Stimulated activated CD8-positive, alpha-beta memory T cell treated with anti-CD3 and anti-CD28 coated beads, Interleukin-4, amount 100 ng/mL, for 24 hours (primary cell): Measurements from ENCODE around the gene SLC25A51.

Source experiments
- DNase-seq: peaks from one replicate; pipeline ENCODE4 v3.0.0-alpha.2; 2020; ENCODE audit warnings: low read depth

SLC25A51 gene

DNA sequence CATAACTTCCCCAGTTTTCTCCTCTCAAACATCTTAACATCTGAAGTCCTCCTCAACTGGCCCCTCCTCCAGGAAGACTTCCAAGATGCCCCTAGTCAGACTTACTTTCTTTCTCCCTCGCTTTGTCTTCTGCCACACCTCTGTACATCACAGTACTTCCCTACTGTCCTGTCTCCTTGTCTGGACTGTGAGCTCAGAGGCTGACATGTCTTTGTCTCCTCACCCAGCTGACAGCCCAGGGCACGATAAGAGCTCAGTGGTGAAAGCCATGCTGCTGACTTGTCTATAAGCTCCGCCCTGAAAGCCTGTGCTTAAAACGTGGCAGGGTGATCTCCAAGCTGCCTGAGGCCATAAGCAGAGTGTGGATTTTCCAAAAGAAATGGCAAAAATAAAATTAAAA, 33.0 kb upstream of the SLC25A51 start:
- DNase-seq, result no peak

DNA sequence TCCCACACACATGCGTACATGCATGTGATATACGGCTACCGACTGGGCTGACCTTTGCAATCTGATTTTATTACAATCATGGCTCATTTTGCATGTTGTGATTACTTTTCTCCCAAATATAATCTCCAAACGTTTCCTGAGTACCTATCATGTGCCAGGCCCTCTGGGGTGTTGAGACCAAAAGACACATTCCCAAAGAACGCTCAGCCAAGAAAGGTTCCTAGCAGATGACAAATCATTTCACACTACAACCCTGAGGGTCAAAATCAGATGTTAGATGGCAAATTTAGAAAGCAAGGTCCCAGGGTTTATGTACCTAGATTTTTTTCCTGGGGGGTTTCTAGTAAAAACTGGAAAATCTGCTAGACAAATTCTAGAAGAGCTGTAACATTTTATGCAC, 32.4 kb upstream of the SLC25A51 start:
- DNase-seq, result no peak

DNA sequence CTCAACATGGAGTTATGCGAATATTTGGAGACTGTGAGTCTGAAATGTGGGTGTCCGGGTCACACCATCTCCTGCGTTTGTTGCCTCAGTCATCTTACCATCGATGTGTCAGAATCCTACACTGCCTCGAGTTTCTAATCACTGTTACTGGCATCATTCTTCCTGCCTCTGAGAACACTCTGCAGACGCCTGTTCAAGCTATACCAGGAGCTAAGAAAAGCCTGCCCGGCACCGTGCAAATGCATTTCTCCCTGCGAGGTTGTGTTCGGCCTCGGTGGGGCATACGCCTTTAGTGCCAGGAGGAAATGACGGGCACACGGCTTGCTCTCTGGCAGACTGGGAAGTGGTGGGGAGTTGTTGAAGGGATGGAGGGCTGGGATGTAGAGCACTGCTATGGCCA, 31.2 kb upstream of the SLC25A51 start:
- no peak for DNase-seq

DNA sequence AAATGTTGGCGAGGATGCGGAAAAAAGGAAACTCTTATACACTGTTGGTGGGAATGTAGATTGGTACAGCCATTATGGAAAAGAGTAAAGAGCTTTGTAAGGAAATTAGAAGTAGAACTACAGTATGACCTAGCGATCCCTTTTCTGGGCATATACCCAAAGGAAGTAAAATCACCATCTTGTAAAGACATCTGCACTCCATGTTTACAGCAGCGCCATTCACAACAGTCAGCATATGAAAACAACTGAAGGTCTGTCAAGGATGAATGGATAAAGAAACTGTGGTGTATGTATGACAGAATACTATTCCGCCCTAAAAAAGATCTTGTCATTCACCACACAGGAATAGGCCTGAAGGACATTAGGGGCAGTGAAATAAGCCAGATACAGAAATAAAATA, 27.7 kb upstream of the SLC25A51 start:
- DNase-seq, result no peak

DNA sequence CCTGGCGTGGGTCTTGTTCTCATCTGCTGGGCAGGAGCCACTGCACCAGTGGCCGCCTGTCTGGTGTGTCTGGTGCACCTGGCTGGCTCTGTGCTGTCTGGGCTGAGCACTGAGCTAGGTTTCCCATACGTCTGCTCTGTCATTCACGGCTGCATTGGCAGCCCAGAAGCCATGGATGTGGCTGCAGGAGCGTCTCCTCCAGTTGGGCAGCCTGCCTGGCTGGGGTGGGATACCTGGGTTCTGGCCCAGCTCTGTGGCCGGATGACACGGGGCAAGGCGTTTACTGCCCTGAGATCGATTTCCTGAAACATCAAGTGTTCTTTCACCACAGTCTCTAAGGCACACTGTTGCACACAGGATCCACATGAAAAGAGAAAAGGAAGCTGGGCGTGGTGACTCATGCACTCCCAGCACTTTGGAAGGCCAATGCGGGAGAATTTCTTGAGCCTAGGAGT, 25.5 kb upstream of the SLC25A51 start:
- DNase-seq, result no peak

DNA sequence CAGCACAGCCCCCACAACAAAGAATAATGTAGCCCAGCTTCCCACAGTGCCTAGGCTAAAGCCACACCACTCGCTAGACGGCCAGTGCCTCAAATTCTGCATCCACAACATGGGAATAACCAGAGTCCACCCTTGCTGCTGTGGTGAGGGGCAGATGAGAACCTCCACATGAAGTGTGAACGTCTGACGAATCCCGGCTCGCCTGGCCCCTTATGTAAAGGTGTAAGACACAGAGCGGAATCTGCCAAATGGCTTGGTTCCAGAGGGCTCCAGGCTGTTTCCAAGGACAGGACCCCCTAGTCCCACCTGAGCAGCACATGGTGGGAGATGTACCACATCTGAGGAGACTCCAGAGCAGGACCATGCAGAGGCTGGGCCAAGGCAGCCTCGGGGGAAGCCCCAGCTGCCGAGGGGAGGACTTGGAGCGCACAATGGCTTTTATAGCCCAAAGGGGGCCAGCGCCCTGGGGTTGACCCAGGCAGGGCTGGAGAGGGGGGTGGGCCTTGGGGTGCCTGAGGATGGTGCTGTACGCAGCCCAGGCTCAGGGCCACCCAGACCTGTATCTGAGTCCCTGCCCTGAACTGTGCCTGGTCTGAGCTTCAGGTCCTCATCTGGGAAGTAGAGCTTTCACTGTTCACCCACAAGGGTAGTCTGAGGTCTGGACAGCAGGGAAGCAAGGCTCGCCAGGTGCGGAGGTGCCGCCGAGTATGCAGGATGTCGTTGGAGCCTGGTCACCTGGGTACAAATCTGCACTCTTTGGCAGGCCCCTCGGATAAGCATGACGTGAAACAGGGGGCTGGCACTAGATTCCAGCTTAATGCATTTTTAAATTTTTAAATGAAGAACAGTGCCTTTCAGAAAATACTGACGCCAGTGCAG, 24.9 kb upstream of the SLC25A51 start:
- DNase-seq, result no peak

DNA sequence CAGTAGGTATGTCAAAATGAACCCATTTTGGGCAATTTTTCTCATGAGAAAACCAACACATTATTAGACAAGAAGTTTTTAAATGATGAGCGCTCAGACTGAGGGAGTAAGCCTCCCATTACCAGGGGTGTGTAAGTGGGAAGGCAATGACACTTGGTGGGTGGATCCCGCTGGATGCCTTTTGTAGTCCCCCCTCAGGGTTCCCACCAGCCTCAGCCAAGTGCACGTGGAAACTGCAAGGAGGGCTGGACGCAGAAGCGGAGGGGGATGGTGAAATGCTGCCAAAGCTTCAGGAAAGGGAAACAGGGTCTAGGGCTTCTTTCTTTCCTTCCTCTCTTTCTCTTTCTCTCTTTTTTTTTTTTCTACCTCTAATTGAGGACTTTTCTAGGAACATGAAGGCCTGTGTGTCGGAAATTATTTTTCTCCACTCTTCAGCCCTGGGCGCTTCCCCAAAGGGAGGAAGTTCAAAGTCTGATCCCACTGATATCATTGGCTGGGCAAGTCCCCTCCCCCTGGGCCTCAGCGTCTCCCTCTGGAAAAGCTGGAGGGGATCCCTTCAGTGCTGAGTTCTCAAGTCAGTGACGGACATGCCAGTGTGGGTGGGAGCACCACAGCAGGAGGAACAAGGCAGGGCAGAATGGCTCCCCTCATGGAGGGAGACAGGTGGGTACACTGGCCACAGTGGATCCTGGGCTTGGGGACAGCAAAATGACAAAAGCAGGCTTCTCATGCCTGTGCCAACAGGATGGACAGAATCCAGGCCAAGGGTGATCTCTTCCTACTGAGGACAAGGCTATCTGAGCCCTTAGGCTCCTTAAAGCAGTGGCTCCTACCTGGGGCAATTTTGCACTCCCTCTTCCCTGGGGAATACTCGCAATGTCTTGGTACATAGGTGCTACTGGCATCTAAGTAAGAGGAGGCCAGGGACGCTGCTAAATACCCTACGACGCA, 23.9 kb upstream of the SLC25A51 start:
- DNase-seq, result no peak

DNA sequence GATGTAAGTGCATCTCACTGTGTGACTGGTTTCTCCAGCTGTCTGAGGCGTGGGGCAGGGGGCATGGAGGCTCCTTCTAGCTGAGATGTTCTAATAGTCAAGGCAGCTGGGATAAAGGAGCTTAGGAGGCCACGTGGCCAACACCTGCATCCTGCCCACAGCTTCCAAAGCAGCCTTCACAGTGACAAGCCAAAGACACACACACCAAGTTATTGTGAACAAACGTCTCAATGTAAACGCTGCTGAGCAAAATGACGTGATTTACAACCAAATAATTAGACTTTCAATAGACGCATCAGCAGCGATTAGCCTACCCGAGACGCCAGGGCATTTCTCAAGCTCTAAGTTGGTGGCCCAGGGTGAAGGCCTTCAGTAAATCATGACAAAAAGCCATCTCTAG, 23.2 kb upstream of the SLC25A51 start:
- DNase-seq, result no peak

DNA sequence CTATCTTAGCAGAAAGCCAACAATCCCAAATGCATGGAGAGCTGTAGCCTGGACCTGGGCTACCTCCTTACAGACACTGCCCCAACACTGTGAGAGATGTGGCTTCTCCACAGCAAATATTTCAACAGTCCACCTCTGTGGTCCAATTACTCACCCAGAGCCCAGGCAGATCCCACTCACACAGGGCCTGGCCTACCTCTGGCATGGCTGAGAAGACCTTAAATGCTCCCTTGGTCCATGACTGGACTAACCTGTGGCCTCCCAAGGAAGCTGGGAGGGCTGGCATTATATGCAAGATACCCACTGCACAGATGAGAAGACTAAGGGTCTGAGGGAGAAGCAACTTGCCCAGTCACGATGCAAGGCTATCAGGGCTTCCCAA, 22.8 kb upstream of the SLC25A51 start:
- DNase-seq, result no peak

DNA sequence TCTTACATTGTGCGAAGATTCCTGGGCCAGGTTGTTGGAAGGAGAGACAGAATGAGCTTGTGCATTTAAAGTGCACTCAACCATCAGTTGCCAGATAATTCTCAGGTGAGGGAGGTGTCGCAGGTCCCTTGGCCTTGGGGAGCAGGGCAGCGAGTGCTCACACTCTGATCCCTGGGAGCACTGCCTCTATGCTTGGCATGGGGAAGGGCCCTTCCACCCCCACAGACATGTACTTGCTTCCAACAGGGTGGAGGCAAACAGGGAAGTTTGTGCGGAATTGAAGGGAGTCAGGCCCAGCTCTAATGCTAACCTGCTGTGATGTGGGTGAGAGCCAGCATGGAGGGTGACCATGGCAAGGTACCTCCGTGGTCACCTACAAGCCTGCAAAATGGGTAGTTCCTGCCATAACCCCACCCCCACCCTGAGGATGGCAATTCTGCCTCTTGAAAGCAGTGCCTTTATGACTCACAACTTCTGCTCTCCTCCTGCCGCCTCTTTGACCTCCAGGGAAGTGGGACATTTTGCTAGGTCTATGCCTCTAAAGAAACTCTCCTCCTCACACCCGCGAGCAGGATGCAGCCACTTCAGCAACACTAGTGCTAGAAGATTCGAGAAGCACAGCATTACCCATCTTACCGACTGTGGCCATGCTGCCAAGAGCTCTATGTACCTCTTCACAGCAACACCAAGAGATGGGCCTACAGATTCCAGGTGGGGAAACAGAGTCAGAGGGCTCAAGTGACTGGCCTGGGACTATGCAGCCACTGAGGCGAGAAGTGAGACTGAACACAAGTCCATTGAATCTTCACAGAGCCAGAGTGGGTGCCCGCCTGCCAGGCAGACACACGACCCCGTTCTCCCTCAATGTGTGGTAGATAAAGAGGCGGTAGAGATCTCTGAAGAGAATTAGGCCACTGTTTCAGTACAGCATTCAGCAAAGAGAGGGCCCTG, 22.1 kb upstream of the SLC25A51 start:
- no peak for DNase-seq

DNA sequence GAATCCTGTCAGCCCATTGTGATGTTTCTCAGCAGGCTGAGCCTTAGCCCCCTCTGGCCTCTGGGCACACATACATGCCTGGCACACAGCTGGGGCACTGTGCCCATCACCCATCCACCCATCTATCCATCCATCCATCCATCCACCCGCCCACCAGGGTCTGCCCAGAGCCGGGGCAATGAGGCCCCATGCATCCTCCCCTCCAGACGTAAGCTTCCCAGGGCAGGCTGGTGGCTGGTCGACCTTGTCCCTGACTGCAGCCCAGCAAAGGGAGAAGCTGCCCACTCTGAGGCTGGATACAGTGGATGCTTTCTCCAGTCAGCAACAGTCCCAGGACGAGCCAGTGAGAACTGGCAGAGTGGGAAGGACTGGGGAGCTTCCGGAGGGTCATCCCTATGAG, 21.1 kb upstream of the SLC25A51 start:
- no peak for DNase-seq

DNA sequence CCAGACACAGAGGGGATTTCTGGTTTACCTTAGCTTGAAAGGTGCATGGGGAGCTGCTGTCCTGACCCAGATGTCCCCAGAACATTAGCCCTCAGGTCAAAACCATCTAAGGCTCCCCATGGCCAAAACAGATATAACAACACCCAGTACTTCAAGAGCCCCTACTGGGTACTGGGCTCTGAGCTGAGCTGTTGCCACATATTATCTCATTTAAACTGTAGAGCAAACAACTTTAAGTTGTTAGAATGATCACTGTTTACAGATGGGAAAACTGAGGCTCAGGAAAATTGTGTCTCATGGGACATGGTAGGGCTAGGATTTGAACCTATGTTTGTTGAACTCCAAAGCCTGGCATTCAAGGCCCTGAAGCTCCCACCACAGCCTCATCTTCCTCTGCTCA, 20.6 kb upstream of the SLC25A51 start:
- no peak for DNase-seq

DNA sequence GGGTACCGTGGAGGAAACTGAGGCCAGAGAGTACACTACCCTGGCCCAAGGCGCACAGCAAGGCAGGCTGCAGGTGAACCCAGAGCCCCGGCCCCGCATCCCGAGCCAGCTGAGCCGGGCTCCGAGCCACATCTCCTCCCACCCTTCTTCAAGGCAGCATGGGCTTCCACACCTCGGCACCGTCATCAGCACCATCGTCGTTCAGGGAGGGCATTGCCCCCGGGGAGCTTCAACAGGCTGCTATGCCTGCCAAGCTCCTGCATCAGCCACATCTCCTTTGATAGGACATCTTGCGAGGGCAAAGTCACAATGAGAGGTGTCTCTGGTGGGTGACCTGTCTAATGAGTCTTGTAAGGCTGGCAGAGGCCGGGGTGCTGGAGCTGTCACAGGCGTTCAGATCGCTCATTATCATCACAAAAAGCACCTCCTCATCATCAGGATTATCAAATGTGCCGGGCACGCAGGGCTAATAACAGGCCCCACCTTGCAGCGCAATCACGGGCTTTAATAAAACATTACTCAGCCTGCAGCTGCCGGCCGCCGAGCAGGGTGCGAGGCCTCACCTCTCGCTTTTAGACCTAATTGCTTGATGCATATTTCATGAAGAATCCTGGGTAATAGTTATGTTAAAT, 20.0 kb upstream of the SLC25A51 start:
- DNase-seq, result no peak

DNA sequence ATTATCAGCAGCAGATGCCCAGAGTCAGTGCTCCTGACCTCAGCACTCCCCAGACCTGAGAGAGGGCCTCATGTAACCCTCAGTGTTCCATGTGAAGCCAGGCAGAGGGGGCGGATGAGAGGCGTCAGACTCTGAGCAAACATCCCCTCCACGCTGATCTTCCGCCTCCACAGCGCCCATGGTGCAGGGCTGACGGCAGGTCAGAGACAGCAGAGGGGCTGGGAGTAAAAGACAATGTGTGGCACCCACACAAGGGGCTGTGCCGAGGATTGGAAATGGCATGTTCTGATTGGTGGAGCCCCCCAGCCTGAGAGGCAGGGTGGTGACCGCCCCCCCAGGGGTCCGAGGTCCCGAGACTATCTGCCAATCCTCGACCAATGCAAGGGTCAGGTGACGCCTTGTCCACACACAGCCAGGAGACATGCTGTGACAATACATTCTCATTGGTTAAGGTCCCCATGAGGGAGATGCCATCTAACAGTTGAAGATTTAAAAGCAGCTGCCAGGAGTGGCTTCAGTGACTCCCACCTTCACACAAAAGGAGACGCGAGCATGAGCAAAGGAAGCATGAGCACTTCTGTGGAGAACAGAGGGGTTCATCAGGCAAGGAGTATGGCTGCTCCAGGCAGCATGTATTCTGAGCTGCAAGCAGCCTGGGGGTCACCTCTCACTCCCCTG, 19.3 kb upstream of the SLC25A51 start:
- DNase-seq, result no peak

DNA sequence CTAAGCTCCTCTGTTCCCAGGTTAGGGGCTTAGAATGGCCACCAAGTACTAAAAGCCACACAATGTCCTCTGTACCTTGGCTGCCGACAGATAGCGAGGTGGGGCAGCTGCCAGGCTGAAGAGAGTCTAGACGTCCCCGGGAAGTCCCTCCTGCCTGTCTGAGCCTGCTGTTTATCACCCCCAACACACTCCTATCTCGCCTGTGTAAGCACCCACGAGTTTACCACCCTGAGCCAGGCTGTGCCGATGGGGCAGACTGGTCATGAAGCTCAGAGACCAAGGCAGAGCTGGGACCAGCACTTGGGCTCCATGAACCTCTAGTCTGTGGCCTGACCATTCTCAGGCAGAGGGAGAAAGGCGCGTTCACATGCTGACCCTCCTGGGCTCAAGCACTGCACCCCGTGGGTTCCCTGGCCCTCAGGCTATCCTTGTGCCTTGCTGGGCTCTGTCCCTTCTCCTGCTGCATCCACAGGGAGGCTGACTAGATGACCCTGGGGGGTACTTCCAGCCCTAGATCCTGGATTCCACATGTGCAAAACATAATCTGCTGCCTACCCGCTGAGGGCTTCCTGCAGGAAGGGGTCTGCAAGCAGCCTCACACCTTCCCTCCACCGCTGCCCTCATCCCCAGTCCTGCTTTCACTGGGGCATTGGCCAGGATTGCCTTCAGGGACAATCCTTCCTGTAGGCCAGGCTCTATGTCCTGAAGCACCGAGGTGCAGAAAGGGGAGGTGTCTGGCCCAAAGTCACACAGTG, 18.6 kb upstream of the SLC25A51 start:
- DNase-seq, result no peak

DNA sequence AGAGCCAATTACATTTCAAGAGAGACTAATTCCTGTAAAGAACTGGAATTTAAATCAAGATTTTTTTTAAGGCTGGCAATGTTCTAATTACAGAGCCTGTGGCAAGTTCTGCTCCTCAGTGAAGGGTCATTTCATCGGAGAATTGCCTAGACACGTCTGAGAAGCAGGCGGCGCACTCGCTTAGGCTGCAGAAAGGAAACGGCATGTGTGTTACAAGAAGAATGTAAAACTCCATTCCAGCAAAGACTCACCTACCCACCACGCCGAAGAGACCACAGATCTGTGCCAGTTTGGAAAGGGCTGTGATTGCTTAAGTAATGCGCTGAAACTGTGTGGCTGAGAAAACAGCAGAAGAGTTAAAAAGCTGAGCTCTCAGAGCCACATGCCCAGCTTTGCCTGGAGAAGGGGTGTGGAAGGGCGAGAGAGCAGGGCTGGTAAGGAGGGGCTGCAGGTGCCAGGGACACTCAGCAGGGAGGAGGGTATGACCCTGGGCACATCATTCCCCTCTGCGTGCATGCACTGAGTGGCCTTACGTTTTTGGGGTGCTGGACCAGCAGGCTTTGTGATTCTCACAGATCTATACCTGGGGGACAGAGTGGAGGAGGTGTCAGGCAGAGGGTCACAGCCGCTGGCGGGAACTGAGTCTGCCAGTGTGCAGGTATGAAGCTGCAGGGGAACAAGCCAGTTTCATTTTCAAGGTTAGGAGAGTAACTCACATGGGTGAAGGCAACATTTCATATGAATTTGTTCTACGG, 17.8 kb upstream of the SLC25A51 start:
- DNase-seq, result no peak

DNA sequence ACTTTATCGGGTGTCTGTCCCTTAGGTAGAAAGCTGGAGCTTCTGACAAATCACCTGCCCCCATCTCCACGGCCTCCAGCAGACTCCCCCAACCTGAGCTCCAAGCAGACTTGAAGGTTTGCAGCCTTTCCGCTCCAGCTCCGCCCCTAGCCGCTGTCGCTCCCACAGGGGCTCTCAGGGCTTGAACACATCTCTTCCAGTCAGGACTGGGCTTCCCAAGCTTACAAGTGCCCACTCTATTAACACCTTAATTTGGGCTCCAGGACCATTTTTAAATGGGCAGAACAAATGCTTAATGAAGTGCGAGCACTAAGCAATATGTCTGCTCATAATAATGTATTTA, 17.2 kb upstream of the SLC25A51 start:
- no peak for DNase-seq

DNA sequence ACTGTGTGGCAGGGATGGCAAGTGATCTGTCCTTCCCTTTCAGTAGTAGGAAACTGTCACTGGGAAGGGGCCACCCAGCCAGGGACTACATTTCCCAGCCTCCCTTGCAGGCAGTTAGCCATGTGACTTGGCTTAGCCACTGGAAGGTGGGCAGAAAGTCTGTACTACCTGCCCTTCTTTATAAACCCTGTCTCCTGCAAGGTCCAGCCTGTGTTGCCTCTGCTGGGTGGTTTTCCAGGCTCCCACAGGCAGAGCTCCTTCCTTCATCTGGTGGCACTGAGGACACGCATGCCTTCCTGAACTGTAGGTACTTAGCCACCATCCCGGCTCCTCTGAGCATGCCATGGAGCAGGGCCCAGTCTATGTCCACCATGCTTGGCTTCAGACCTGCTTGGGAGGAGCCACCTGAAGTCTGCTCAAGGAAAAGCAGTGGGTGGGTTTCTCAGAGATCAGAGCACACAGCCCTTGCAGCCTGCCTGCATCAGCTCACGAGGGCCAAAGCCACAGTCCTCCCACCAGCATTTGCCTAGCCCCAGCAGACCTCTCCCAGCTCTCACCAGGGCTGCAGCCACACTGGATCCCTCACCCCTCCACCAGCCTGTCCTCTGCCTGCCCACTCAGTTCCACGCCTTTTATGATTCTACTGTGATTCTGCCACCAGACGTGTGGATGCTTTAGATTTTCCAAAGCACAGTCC, 16.7 kb upstream of the SLC25A51 start:
- no peak for DNase-seq

DNA sequence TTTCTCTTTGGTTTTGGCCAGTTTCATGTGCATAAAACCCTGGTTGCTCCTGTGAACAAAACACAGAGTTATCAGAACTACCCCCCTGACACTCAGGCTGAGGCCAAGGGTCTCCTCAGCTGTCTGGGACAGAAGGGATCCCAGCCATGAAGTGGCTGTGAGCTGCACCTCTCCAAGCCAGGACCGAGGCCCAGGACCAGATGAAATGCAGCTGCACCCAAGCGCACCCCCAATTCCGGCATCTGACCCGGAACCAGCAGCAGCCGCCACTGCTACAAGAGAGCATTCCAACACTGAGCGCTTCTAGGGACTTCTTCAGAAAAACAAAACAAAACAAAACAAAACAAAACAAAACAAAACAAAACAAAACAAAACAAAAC, 16.0 kb upstream of the SLC25A51 start:
- no peak for DNase-seq
